Adrenal gland (tissue), 5 donors: ENCODE data around the gene SUMO2.

ENCODE experiments used
- POLR2A ChIP-seq, 2 donors: fragments of 450-650 bp; IDR thresholded peaks; one replicate each; pipeline ENCODE4 v1.6.1; 2017; ENCODE audit warnings: antibody characterized with exemption in 2 of 2, mild to moderate bottlenecking in 2 of 2, moderate library complexity in 1 of 2
- TF ChIP-seq, protein P1 (sequence below), 6 experiments: fragments of 450-650 bp in 4 of 6; fragments of 200-600 bp in 2 of 6; sonication (generic) in 1 of 6; IDR thresholded peaks; 1 replicate in 5 of 6; 2 replicates in 1 of 6; pipeline versions ENCODE4 v1.5.1 to v1.8.0; 2016 to 2021; ENCODE audit warnings: antibody characterized with exemption in 6 of 6, mild to moderate bottlenecking in 2 of 6, moderate library complexity in 1 of 6
- donor health status: DM: no; HTN: no; CAD: no.

DNA sequence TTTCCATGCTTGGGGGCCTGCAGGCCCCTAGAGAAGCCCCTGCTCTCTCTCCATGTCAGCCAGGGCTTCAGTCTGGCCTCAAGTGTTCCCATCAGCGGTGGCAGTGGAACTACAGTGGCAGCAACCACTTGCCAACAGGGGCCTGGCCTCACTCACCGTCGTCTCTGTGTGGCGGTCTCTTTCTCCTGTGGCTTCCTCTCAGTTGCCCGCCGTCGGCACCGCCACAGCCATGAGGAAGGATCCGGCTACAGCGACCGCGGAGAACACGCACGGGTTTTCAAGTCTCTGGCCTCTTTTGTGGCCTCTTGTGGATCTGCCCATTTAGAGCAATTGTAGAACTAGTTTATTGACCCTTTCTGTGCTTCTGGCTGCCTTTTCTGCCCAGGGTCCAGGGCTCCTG, 64.5 kb downstream of the SUMO2 start:
- TF ChIP-seq, protein P1, sequence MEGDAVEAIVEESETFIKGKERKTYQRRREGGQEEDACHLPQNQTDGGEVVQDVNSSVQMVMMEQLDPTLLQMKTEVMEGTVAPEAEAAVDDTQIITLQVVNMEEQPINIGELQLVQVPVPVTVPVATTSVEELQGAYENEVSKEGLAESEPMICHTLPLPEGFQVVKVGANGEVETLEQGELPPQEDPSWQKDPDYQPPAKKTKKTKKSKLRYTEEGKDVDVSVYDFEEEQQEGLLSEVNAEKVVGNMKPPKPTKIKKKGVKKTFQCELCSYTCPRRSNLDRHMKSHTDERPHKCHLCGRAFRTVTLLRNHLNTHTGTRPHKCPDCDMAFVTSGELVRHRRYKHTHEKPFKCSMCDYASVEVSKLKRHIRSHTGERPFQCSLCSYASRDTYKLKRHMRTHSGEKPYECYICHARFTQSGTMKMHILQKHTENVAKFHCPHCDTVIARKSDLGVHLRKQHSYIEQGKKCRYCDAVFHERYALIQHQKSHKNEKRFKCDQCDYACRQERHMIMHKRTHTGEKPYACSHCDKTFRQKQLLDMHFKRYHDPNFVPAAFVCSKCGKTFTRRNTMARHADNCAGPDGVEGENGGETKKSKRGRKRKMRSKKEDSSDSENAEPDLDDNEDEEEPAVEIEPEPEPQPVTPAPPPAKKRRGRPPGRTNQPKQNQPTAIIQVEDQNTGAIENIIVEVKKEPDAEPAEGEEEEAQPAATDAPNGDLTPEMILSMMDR (IDR thresholded peaks at IDR 0.05), result no peak
- TF ChIP-seq POLR2A (IDR thresholded peaks at IDR 0.05), result no peak
